Brain microvascular endothelial cell (primary cell): ENCODE data around the gene KANSL1.

Experiments used
- DNase-seq: peaks from one replicate; pipeline ENCODE4 v3.0.0-alpha.2; 2020
- H3K27ac ChIP-seq: fragments of 250-450 bp; sonication (Bioruptor Pico); 2 replicates; pipeline ENCODE4 v1.5.1; 2020; ENCODE audit warnings: mild to moderate bottlenecking, moderate library complexity
- H3K27me3 ChIP-seq: fragments of 250-450 bp; sonication (Bioruptor Pico); replicated peaks from 2 replicates; pipeline ENCODE4 v1.5.1; 2020; ENCODE audit warnings: mild to moderate bottlenecking
- H3K36me3 ChIP-seq: fragments of 250-450 bp; sonication (Bioruptor Pico); replicated peaks from 2 replicates; pipeline ENCODE4 v1.5.1; 2020; ENCODE audit warnings: mild to moderate bottlenecking
- H3K4me3 ChIP-seq: 2 replicates; pipeline ENCODE4 v1.5.1; 2011; ENCODE audit warnings: low read depth, mild to moderate bottlenecking, control low read depth, low read length, moderate library complexity
- CTCF ChIP-seq: IDR thresholded peaks from 2 replicates; pipeline ENCODE4 v1.5.1; 2011; ENCODE audit warnings: low read depth, mild to moderate bottlenecking, moderate library complexity, low read length, control low read depth, inconsistent platforms; ENCODE audit errors: missing control alignments
- in situ Hi-C: cut with HindIII; loops from 2 replicates; pipeline ENCODE4 v1.10.0; 2017; ENCODE audit warnings: low sequenced_read_pairs, low pct_ligation_motif_present

KANSL1 gene

GRCh38 chr17:46002311-46002972 lies 190.8 kb downstream of the KANSL1 start:
- peak; percentile 59 for DNase-seq
- Histone ChIP-seq H3K27ac (no peak overlapping the region), H3K36me3 (no peaks in the 10 kb centered on the region), H3K4me3 (no peak overlapping the region), H3K27me3 (no peaks in the 10 kb centered on the region)
- TF ChIP-seq CTCF, result peak; percentile 85
- in situ Hi-C loops, result no loop called here

- H3K27ac ChIP-seq, result no peak overlapping the region
- no peaks in the 10 kb centered on the region for H3K27me3 ChIP-seq
- TF ChIP-seq CTCF, result no peak
- no peaks in the 10 kb centered on the region for H3K36me3 ChIP-seq
- in situ Hi-C loops, result no loop called here
- no peak overlapping the region for H3K4me3 ChIP-seq
- DNase-seq, result no peak
These were observed 191.6 kb downstream of the KANSL1 start for GRCh38 chr17:46001390-46002310.

- Histone ChIP-seq H3K27me3 (no peaks in the 10 kb centered on the region), H3K27ac (no peak overlapping the region), H3K36me3 (no peaks in the 10 kb centered on the region), H3K4me3 (no peak overlapping the region)
- TF ChIP-seq CTCF, result no peak
- no peak for DNase-seq
- in situ Hi-C loops, result no loop called here
These were observed 192.5 kb downstream of the KANSL1 start for GRCh38 chr17:46000757-46001156.

GRCh38 chr17:46000292-46000691 lies 192.9 kb downstream of the KANSL1 start:
- H3K27ac ChIP-seq, result no peak overlapping the region
- DNase-seq, result no peak
- TF ChIP-seq CTCF, result no peak
- in situ Hi-C loops, result no loop called here
- H3K36me3 ChIP-seq, result no peaks in the 10 kb centered on the region
- no peak overlapping the region for H3K4me3 ChIP-seq
- H3K27me3 ChIP-seq, result no peaks in the 10 kb centered on the region

- in situ Hi-C loops, result no loop called here
- Histone ChIP-seq H3K27ac (no peak overlapping the region), H3K4me3 (no peak overlapping the region), H3K36me3 (no peaks in the 10 kb centered on the region), H3K27me3 (no peaks in the 10 kb centered on the region)
- no peak for DNase-seq
- no peak for TF ChIP-seq CTCF
These were observed 193.3 kb downstream of the KANSL1 start for GRCh38 chr17:45999900-46000290.
